H1 (cell line): ENCODE data around the gene RELN. TPM values are rescaled to one million over a fixed set of nuclear protein-coding genes. Genes with fewer than 3 reads are reported as not detected.

Experiments
- CTCF ChIA-PET: fragments of 300-600 bp; sonication (Branson Sonifier 250); formaldehyde crosslinking; loops from one replicate; lab custom pipeline; 2021; ENCODE audit not compliant: partially characterized antibody; lab: Charles Lee
- POLR2A ChIA-PET: fragments of 300-600 bp; sonication (Branson Sonifier 250); formaldehyde crosslinking; loops from one replicate; lab custom pipeline; 2021; ENCODE audit warnings: inconsistent platforms; ENCODE audit not compliant: partially characterized antibody; lab: Charles Lee
- DNase-seq, 2 experiments: peaks; one replicate each; pipeline versions ENCODE4 v3.0.0 to v3.0.0-alpha.2; 2010 to 2022; ENCODE audit warnings: low spot score in 2 of 2, low read depth in 1 of 2, mixed read lengths in 1 of 2
- FAIRE-seq: peaks from 2 replicates; lab custom pipeline; 2011; peaks lifted over from hg19 to GRCh38; lab: Jason Lieb, UNC
- H2AFZ ChIP-seq: 2 replicates; pipeline ENCODE4 v1.8.1; 2012; ENCODE audit warnings: low read length, inconsistent platforms
- H2AK5ac ChIP-seq: 2 replicates; pipeline ENCODE4 v1.6.1; 2013; ENCODE audit warnings: low read depth, low read length
- H2BK120ac ChIP-seq: replicated peaks from 2 replicates; pipeline ENCODE3; 2013; ENCODE audit warnings: low read depth, low read length, inconsistent platforms
- H2BK12ac ChIP-seq: 2 replicates; pipeline ENCODE4 v1.6.1; 2013; ENCODE audit warnings: low read depth, low read length
- H2BK15ac ChIP-seq: 2 replicates; pipeline ENCODE4 v1.6.1; 2013; ENCODE audit warnings: low read length
- H2BK20ac ChIP-seq: 2 replicates; pipeline ENCODE4 v1.6.1; 2013; ENCODE audit warnings: low read length
- H2BK5ac ChIP-seq: 2 replicates; pipeline ENCODE4 v1.6.1; 2013; ENCODE audit warnings: low read depth, low read length
- H3K14ac ChIP-seq: 2 replicates; pipeline ENCODE4 v1.6.1; 2013; ENCODE audit warnings: inconsistent platforms; ENCODE audit not compliant: insufficient read length
- H3K18ac ChIP-seq: 2 replicates; pipeline ENCODE4 v1.6.1; 2013; ENCODE audit warnings: low read length; ENCODE audit errors: extremely low read depth
- H3K23ac ChIP-seq: 2 replicates; pipeline ENCODE4 v1.6.1; 2013; ENCODE audit warnings: inconsistent platforms; ENCODE audit not compliant: insufficient read length
- H3K23me2 ChIP-seq: 2 replicates; pipeline ENCODE4 v1.6.1; 2013; ENCODE audit warnings: low read depth, low read length
- H3K27ac ChIP-seq: 2 replicates; pipeline ENCODE4 v1.6.1; 2011; ENCODE audit warnings: low read depth, low read length, inconsistent platforms
- H3K27me3 ChIP-seq, 4 experiments: replicated peaks in 1 of 4; 1 replicate in 1 of 4; 2 replicates in 3 of 4; pipeline versions ENCODE4 v1.6.1 to v1.8.1; 2011 to 2013; ENCODE audit warnings: low read length in 3 of 4, mild to moderate bottlenecking in 3 of 4, inconsistent platforms in 2 of 4, mixed read lengths in 2 of 4, moderate library complexity in 1 of 4; ENCODE audit not compliant: control insufficient read depth in 3 of 4, insufficient read depth in 3 of 4; ENCODE audit errors: extremely low read depth in 1 of 4
- H3K36me3 ChIP-seq, 4 experiments: 2 replicates each; pipeline versions ENCODE4 v1.6.1 to v1.8.1; 2011 to 2013; ENCODE audit warnings: mild to moderate bottlenecking in 4 of 4, low read length in 3 of 4, moderate library complexity in 2 of 4, control low read depth in 1 of 4, inconsistent platforms in 1 of 4; ENCODE audit not compliant: insufficient read depth in 4 of 4, control insufficient read depth in 2 of 4
- H3K4ac ChIP-seq: replicated peaks from 2 replicates; pipeline ENCODE3; 2013; ENCODE audit warnings: low read length, low read depth, mixed read lengths, inconsistent platforms; ENCODE audit not compliant: insufficient read length
- H3K4me1 ChIP-seq, 4 experiments: replicated peaks in 1 of 4; 1 replicate in 1 of 4; 2 replicates in 3 of 4; pipeline versions ENCODE4 v1.6.1 to v1.8.1; 2011 to 2013; ENCODE audit warnings: low read length in 3 of 4, inconsistent platforms in 2 of 4, mixed read lengths in 1 of 4; ENCODE audit not compliant: insufficient read depth in 4 of 4, control insufficient read depth in 3 of 4
- H3K4me2 ChIP-seq, 2 experiments: 2 replicates each; pipeline versions ENCODE4 v1.6.1 to v1.8.1; 2011 to 2013; ENCODE audit warnings: low read depth in 2 of 2, low read length in 2 of 2, control low read depth in 1 of 2, inconsistent platforms in 1 of 2, mild to moderate bottlenecking in 1 of 2; ENCODE audit not compliant: insufficient read depth in 1 of 2
- H3K4me3 ChIP-seq, 4 experiments: fragments of 200-600, 300-600 bp in 1 of 4; sonication (generic), shearing (Covaris generic), sonication (Bioruptor Twin) in 1 of 4; 2 replicates each; pipeline versions ENCODE4 v1.5.1 to v1.8.1; 2011 to 2016; ENCODE audit warnings: low read length in 4 of 4, low read depth in 3 of 4, control low read depth in 2 of 4, inconsistent platforms in 2 of 4, mild to moderate bottlenecking in 2 of 4, mixed read lengths in 1 of 4, moderate library complexity in 1 of 4; ENCODE audit not compliant: insufficient read depth in 2 of 4; ENCODE audit errors: extremely low read depth in 1 of 4
- H3K56ac ChIP-seq: replicated peaks from 2 replicates; pipeline ENCODE3; 2013; ENCODE audit warnings: low read depth, mild to moderate bottlenecking, mixed read lengths, low read length, inconsistent platforms; ENCODE audit not compliant: insufficient read length
- H3K79me1 ChIP-seq: 2 replicates; pipeline ENCODE4 v1.6.1; 2013; ENCODE audit warnings: low read depth, low read length, control low read depth
- H3K79me2 ChIP-seq, 2 experiments: 2 replicates each; pipeline versions ENCODE4 v1.6.1 to v1.8.1; 2012 to 2013; ENCODE audit warnings: low read length in 2 of 2, mild to moderate bottlenecking in 2 of 2, inconsistent platforms in 1 of 2; ENCODE audit not compliant: insufficient read depth in 2 of 2, control insufficient read depth in 1 of 2
- H3K9ac ChIP-seq, 4 experiments: replicated peaks in 1 of 4; 1 replicate in 1 of 4; 2 replicates in 3 of 4; pipeline versions ENCODE4 v1.6.1 to v1.8.1; 2011 to 2013; ENCODE audit warnings: low read depth in 3 of 4, low read length in 3 of 4, control low read depth in 2 of 4, mild to moderate bottlenecking in 2 of 4, moderate library complexity in 2 of 4, inconsistent platforms in 1 of 4; ENCODE audit errors: extremely low read depth in 1 of 4
- H3K9me3 ChIP-seq, 2 experiments: 2 replicates each; pipeline versions ENCODE4 v1.6.1 to v1.8.1; 2012 to 2013; ENCODE audit warnings: mild to moderate bottlenecking in 2 of 2, moderate library complexity in 2 of 2, control low read depth in 1 of 2, inconsistent platforms in 1 of 2, low read depth in 1 of 2, low read length in 1 of 2, mixed read lengths in 1 of 2; ENCODE audit not compliant: insufficient read depth in 2 of 2
- H4K20me1 ChIP-seq, 2 experiments: replicated peaks in 1 of 2; 2 replicates each; pipeline versions ENCODE3 to v1.8.1; 2011 to 2013; ENCODE audit warnings: inconsistent platforms in 2 of 2, low read length in 2 of 2, mild to moderate bottlenecking in 1 of 2; ENCODE audit not compliant: insufficient read depth in 2 of 2, control insufficient read depth in 1 of 2
- H4K5ac ChIP-seq: 2 replicates; pipeline ENCODE4 v1.6.1; 2013; ENCODE audit warnings: low read length, low read depth, mixed read lengths, inconsistent platforms; ENCODE audit not compliant: insufficient read length
- H4K8ac ChIP-seq: 2 replicates; pipeline ENCODE4 v1.8.0; 2013; ENCODE audit warnings: mild to moderate bottlenecking, moderate library complexity, low read length, inconsistent platforms; ENCODE audit not compliant: insufficient read depth; ENCODE audit errors: extremely low read depth
- H4K91ac ChIP-seq: replicated peaks from 2 replicates; pipeline ENCODE3; 2013; ENCODE audit warnings: low read length, mixed read lengths, inconsistent platforms; ENCODE audit not compliant: insufficient read length
- CBX5 ChIP-seq: fragments of 300-800, 300-1000 bp; sonication (generic); IDR thresholded peaks from 2 replicates; pipeline ENCODE4 v1.7.1; 2016; ENCODE audit warnings: antibody characterized with exemption, low read length, low read depth
- CTBP2 ChIP-seq: IDR thresholded peaks from 2 replicates; pipeline ENCODE4 v1.7.0; 2011; ENCODE audit warnings: borderline replicate concordance, mild to moderate bottlenecking, moderate library complexity, mixed read lengths, low read length; ENCODE audit not compliant: insufficient read depth, insufficient read length
- EGR1 ChIP-seq: IDR thresholded peaks from 2 replicates; pipeline ENCODE4 v1.6.1; 2011; ENCODE audit warnings: low read depth, low read length, borderline replicate concordance
- SUZ12 ChIP-seq: fragments of 200-600 bp; sonication (generic); IDR thresholded peaks from 2 replicates; pipeline ENCODE4 v1.6.1; 2012; ENCODE audit warnings: mild to moderate bottlenecking, inconsistent platforms, low read length, moderate library complexity, mixed read lengths
- WGBS, 2 experiments: shearing (Covaris generic) in 1 of 2; methylation state at CpG; one replicate each; pipeline versions ENCODE4 v1.1.6 to v1.1.7; 2013 to 2015; ENCODE audit warnings: low lambda C conversion rate in 2 of 2, mixed read lengths in 2 of 2, inconsistent platforms in 1 of 2, low coverage in 1 of 2, missing lambda C conversion rate in 1 of 2; ENCODE audit not compliant: insufficient replicate concordance in 2 of 2, insufficient coverage in 1 of 2, insufficient read length in 1 of 2; ENCODE audit errors: extremely low coverage in 1 of 2, missing lambda C conversion rate in 1 of 2; 5-methylcytosine and 5-hydroxymethylcytosine counted together
- polyA plus RNA-seq, 7 experiments: library from polyadenylated mRNA; depleted of rRNA in 3 of 7; stranded (reverse) in 5 of 7; unstranded in 2 of 7; fragments of >200 nt in 5 of 7; fragments of 200-250 nt in 2 of 7; gene quantifications; 1 replicate in 5 of 7; 2 replicates in 1 of 7; 4 replicates in 1 of 7; pipeline versions ENCODE4 v1.2.1 to v1.2.3, GENCODE V29; 2011 to 2013; ENCODE audit warnings: missing spikeins in 2 of 7, mixed read lengths in 2 of 7
- total RNA-seq: library from RNA; stranded (reverse); fragmentation: NEBNext Ultra II Directional; extraction: Animal tissue kit (Norgen Biotek cat#: 25700); gene quantifications from 2 replicates; pipeline ENCODE4 v1.2.1, GENCODE V29; 2021
- TF ChIP-seq, protein P1 (sequence below): IDR thresholded peaks from 2 replicates; pipeline ENCODE4 v1.6.1; 2012; ENCODE audit warnings: inconsistent platforms
- TF ChIP-seq, protein P2 (sequence below): IDR thresholded peaks from 2 replicates; pipeline ENCODE4 v1.6.1; 2011; ENCODE audit warnings: low read length, improper control_type of control experiment

RELN gene
- total and polyA plus RNA-seq, 2 of the 8 experiments (the other 6 are each of a cell fraction or from before 2014, with no cell fraction given): 0.03 to 0.07 TPM

DNA sequence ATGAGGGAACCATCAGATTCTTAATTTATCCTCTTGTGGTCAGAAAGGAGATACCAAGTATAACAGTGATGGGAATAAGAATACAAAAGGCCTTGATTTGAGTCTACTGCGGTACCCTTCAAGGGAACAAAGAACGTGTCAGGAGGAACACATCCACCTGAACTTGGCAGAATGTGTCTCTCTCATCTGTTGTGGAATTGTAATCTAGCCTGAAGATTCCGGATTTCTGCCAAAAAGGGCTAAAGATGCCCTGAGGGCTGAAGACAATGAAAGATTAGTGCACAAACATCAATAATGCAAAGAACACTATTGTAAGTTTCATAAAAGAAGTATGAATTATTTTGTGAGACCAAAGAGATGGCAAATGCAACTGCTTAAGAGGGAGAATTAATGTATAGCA lies 134.8 kb downstream of the RELN start:
- FAIRE-seq: no peak
- H3K9ac ChIP-seq: no peak overlapping the region
- H2BK12ac ChIP-seq: no peak overlapping the region
- no peak overlapping the region for H2BK5ac ChIP-seq
- no peak overlapping the region for H3K56ac ChIP-seq
- H3K14ac ChIP-seq: no peak overlapping the region
- no peak for DNase-seq
- H2AFZ ChIP-seq: no peak overlapping the region
- 90% methylated on average over 3 of the region's 3 CpGs; no CpG with 5 or more reads in 1 of the 2 experiments for WGBS, 2 experiments
- H3K4ac ChIP-seq: no peak overlapping the region
- peaks cover 0 to 5% (median 4%) of the 10 kb centered on the region in 4 experiments; a peak in 4 of 7 replicates for H3K4me1 ChIP-seq
- no peaks in the 10 kb centered on the region for H3K23me2 ChIP-seq
- no peak overlapping the region for H3K4me3 ChIP-seq
- H4K20me1 ChIP-seq: no peaks in the 10 kb centered on the region
- H3K4me2 ChIP-seq: no peak overlapping the region
- TF ChIP-seq EGR1: no peak
- TF ChIP-seq, protein P1, sequence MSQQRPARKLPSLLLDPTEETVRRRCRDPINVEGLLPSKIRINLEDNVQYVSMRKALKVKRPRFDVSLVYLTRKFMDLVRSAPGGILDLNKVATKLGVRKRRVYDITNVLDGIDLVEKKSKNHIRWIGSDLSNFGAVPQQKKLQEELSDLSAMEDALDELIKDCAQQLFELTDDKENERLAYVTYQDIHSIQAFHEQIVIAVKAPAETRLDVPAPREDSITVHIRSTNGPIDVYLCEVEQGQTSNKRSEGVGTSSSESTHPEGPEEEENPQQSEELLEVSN: no peak
- no peak for TF ChIP-seq CBX5
- TF ChIP-seq, protein P2, sequence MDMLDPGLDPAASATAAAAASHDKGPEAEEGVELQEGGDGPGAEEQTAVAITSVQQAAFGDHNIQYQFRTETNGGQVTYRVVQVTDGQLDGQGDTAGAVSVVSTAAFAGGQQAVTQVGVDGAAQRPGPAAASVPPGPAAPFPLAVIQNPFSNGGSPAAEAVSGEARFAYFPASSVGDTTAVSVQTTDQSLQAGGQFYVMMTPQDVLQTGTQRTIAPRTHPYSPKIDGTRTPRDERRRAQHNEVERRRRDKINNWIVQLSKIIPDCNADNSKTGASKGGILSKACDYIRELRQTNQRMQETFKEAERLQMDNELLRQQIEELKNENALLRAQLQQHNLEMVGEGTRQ: no peak
- TF ChIP-seq SUZ12: no peak
- TF ChIP-seq CTBP2: no peak
- no peaks in the 10 kb centered on the region for H3K79me2 ChIP-seq
- POLR2A ChIA-PET: no interaction called here
- H3K9me3 ChIP-seq: no peaks in the 10 kb centered on the region
- no peak overlapping the region for H3K23ac ChIP-seq
- no peak overlapping the region for H3K27ac ChIP-seq
- no peak overlapping the region for H4K91ac ChIP-seq
- CTCF ChIA-PET: no interaction called here
- no peaks in the 10 kb centered on the region for H3K36me3 ChIP-seq
- no peaks in the 10 kb centered on the region for H3K27me3 ChIP-seq
- no peak overlapping the region for H4K8ac ChIP-seq
- H2BK15ac ChIP-seq: no peak overlapping the region
- no peak overlapping the region for H2AK5ac ChIP-seq
- no peak overlapping the region for H2BK120ac ChIP-seq
- no peak overlapping the region for H3K18ac ChIP-seq
- no peak overlapping the region for H4K5ac ChIP-seq
- H2BK20ac ChIP-seq: no peak overlapping the region
- H3K79me1 ChIP-seq: no peaks in the 10 kb centered on the region
